Stomach (tissue), 9 donors: ENCODE results near the gene AHCYL2. TPM values are rescaled to one million over a fixed set of nuclear protein-coding genes. Genes with fewer than 3 reads are reported as not detected.
A peak's percentile ranks its signal among the peaks of the same experiment; 100 is the strongest.

Experiments
- DNase-seq, 2 donors: peaks; one replicate each; pipeline versions ENCODE4 v3.0.0 to v3.0.0-alpha.2; 2013 to 2019
- H3K27ac ChIP-seq, 5 donors: fragments of 200-600 bp in 4 of 5; sonication (generic) in 4 of 5; one replicate each; pipeline ENCODE4 v1.5.1; 2013 to 2019; ENCODE audit warnings: mild to moderate bottlenecking in 1 of 5, moderate library complexity in 1 of 5
- H3K27me3 ChIP-seq, 3 donors: fragments of 200-600 bp; sonication (generic); one replicate each; pipeline ENCODE4 v1.5.1; 2017 to 2019; ENCODE audit warnings: mixed run types in 1 of 3
- H3K36me3 ChIP-seq, 4 donors: fragments of 200-600 bp; sonication (generic); 1 replicate in 3 of 4; 2 replicates in 1 of 4; pipeline ENCODE4 v1.5.1; 2016 to 2019
- H3K4me1 ChIP-seq, 4 donors: fragments of 200-600 bp; sonication (generic); one replicate each; pipeline ENCODE4 v1.5.1; 2016 to 2019
- H3K4me3 ChIP-seq, 4 donors: fragments of 200-600 bp; sonication (generic) in 3 of 4; one replicate each; pipeline ENCODE4 v1.5.1; 2016 to 2019; ENCODE audit warnings: mild to moderate bottlenecking in 1 of 4
- H3K9me3 ChIP-seq, 4 donors: fragments of 200-600 bp; sonication (generic); one replicate each; pipeline ENCODE4 v1.5.1; 2016 to 2019
- CTCF ChIP-seq, 7 experiments: fragments of 450-650 bp in 4 of 7; fragments of 200-600 bp in 3 of 7; sonication (generic) in 3 of 7; IDR thresholded peaks; one replicate each; pipeline ENCODE4 v1.5.1; 2016 to 2019; ENCODE audit warnings: antibody characterized with exemption in 7 of 7, control low read depth in 2 of 7, mild to moderate bottlenecking in 1 of 7
- EP300 ChIP-seq: sonication (generic); formaldehyde crosslinking; IDR thresholded peaks from one replicate; pipeline ENCODE4 v1.6.1; 2017; ENCODE audit warnings: antibody characterized with exemption
- POLR2A ChIP-seq, 4 donors: fragments of 450-650 bp; IDR thresholded peaks; one replicate each; pipeline ENCODE4 v1.6.1; 2016; ENCODE audit warnings: antibody characterized with exemption in 4 of 4, control low read depth in 2 of 4, mild to moderate bottlenecking in 1 of 4, moderate library complexity in 1 of 4
- POLR2AphosphoS5 ChIP-seq, 3 donors: sonication (generic); formaldehyde crosslinking; IDR thresholded peaks; one replicate each; pipeline ENCODE4 v1.6.1; 2016; ENCODE audit warnings: antibody characterized with exemption in 3 of 3
- WGBS, 5 donors: extraction: QIAGEN DNeasy Blood & Tissue Kit in 3 of 5; methylation state at CpG; one replicate each; pipeline versions ENCODE4 v1.1.5 to v1.1.7; 2013 to 2018; 5-methylcytosine and 5-hydroxymethylcytosine counted together
- intact Hi-C: fragments of 100-400 bp; cut with DNase I; formaldehyde crosslinking; loops from one replicate; pipeline ENCODE4 v1.15.1; 2023; ENCODE audit warnings: low total_unique reads
- polyA plus RNA-seq, 3 donors: library from polyadenylated mRNA; stranded (reverse); fragments of 200-250 nt; gene quantifications; one replicate each; pipeline ENCODE4 v1.2.3, GENCODE V29; 2013
- total RNA-seq, 5 donors: library from RNA; depleted of rRNA; stranded (reverse); fragments of >200 nt; gene quantifications; one replicate each; pipeline versions ENCODE4 v1.1.0 to v1.2.3, GENCODE V29; 2014 to 2016
- donor health status: healthy with polysubstance abuse.
- donor health status: Bipolar disorder and iron deficiency.
- donor health status: healthy.

Gene AHCYL2
- total and polyA plus RNA-seq, 8 donors, result 4.6 to 87.0 (median 61.6) TPM

DNA sequence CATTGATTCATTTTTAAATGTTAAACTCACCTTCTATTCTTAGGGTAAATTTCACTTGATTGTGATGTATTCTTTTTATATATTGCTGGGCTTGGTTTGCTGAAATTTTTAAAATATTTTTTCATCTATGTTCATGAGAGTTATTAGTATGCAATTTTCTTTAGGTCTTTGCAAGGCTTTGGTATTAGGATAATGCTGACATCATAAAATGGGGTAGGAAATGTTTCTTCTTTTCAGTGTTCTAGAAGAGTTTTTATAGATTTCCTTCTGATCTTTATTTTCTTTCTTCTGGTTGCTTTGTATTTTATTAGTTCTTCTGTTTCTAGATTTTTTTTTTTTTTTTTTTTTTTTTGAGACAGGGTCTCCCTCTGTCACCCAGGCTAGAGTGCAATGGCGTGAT, 56.3 kb downstream of the AHCYL2 start:
- WGBS, 5 donors, result 89 to 100% (median 96%) methylated on average over 1 of the region's 1 CpG

GRCh38 chr7:129282865-129283264, 58.0 kb downstream of the AHCYL2 start:
- no peak overlapping the region for H3K4me3 ChIP-seq
- TF ChIP-seq POLR2AphosphoS5 (IDR thresholded peaks at IDR 0.05), result no peak
- no peak for TF ChIP-seq EP300
- no peak for TF ChIP-seq POLR2A (IDR thresholded peaks at IDR 0.05)
- TF ChIP-seq CTCF (IDR thresholded peaks at IDR 0.05), result no peak
- no peak for DNase-seq
- intact Hi-C loops, result no loop called here
- WGBS, 5 donors, result 84 to 96% (median 92%) methylated on average over 5 of the region's 5 CpGs
- H3K36me3 ChIP-seq, result no peaks in the 10 kb centered on the region
- no peaks in the 10 kb centered on the region for H3K27me3 ChIP-seq
- no peaks in the 10 kb centered on the region for H3K9me3 ChIP-seq
- no peak overlapping the region for H3K27ac ChIP-seq
- H3K4me1 ChIP-seq, result no peaks in the 10 kb centered on the region

More for the DNA sequence above, 56.3 kb downstream of the AHCYL2 start:
- Histone ChIP-seq H3K4me3 (no peak overlapping the region), H3K27me3 (no peaks in the 10 kb centered on the region), H3K9me3 (no peaks in the 10 kb centered on the region), H3K27ac (no peak overlapping the region), H3K4me1 (no peaks in the 10 kb centered on the region), H3K36me3 (no peaks in the 10 kb centered on the region)
- TF ChIP-seq POLR2AphosphoS5 (IDR thresholded peaks at IDR 0.05) (no peak), CTCF (IDR thresholded peaks at IDR 0.05) (no peak), POLR2A (IDR thresholded peaks at IDR 0.05) (no peak), EP300 (no peak)
- no peak for DNase-seq
- intact Hi-C loops, result no loop called here

DNA sequence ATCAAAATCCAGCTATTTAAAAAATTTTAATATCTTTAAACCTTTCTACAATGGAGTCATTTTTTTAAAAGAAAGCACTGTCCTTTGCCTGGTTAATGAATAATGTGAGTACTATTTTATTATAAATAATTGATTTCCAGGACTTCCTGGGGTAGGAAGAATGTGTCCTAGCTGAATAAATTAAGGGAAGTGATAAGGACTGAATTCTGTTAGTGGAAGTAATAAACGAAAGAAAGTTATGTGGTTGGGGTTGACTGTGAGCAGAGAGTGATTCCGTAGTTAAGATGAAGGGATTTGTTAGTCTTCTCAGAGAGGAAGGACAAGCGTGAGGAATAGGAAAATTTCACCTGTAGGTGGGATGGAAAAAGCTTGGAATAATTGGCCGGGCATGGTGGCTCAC, 59.1 kb downstream of the AHCYL2 start:
- no peaks in the 10 kb centered on the region for H3K27me3 ChIP-seq
- H3K36me3 ChIP-seq, result peaks cover 0 to 10% (median 4%) of the 10 kb centered on the region in 4 donors
- H3K4me3 ChIP-seq, result no peak overlapping the region
- DNase-seq, result no peak
- no peak overlapping the region for H3K27ac ChIP-seq
- WGBS, 5 donors, result 70 to 81% (median 78%) methylated on average over 4 of the region's 4 CpGs
- intact Hi-C loops, result no loop called here
- H3K4me1 ChIP-seq, result no peaks in the 10 kb centered on the region
- no peaks in the 10 kb centered on the region for H3K9me3 ChIP-seq
- TF ChIP-seq POLR2AphosphoS5 (IDR thresholded peaks at IDR 0.05), result no peak
- TF ChIP-seq POLR2A (IDR thresholded peaks at IDR 0.05), result no peak
- no peak for TF ChIP-seq CTCF (IDR thresholded peaks at IDR 0.05)
- no peak for TF ChIP-seq EP300

- Histone ChIP-seq H3K9me3 (no peaks in the 10 kb centered on the region), H3K4me1 (no peaks in the 10 kb centered on the region), H3K27ac (no peak overlapping the region), H3K36me3 (peaks cover 0 to 13% (median 8%) of the 10 kb centered on the region in 4 donors), H3K27me3 (no peaks in the 10 kb centered on the region), H3K4me3 (no peak overlapping the region)
- TF ChIP-seq POLR2AphosphoS5 (IDR thresholded peaks at IDR 0.05) (no peak), POLR2A (IDR thresholded peaks at IDR 0.05) (no peak), EP300 (no peak), CTCF (IDR thresholded peaks at IDR 0.05) (no peak)
- intact Hi-C loops, result no loop called here
- 78 to 88% (median 82%) methylated on average over 2 of the region's 2 CpGs for WGBS, 5 donors
- DNase-seq, result peak in 1 of 2 donors; percentile 28
These were observed 60.3 kb downstream of the AHCYL2 start for GRCh38 chr7:129285111-129285510.
